Tibial nerve (tissue), 4 donors: ENCODE results near the gene CCDC169.

Experiments used
- CTCF ChIP-seq, 5 experiments: fragments of 200-600 bp in 3 of 5; fragments of 450-650 bp in 2 of 5; sonication (generic) in 3 of 5; IDR thresholded peaks; one replicate each; pipeline ENCODE4 v1.5.1; 2016 to 2019; ENCODE audit warnings: antibody characterized with exemption in 5 of 5, mild to moderate bottlenecking in 3 of 5, moderate library complexity in 2 of 5
- EP300 ChIP-seq, 2 donors: sonication (generic); formaldehyde crosslinking; IDR thresholded peaks; one replicate each; pipeline ENCODE4 v1.6.1; 2017; ENCODE audit warnings: antibody characterized with exemption in 2 of 2, mild to moderate bottlenecking in 1 of 2

DNA sequence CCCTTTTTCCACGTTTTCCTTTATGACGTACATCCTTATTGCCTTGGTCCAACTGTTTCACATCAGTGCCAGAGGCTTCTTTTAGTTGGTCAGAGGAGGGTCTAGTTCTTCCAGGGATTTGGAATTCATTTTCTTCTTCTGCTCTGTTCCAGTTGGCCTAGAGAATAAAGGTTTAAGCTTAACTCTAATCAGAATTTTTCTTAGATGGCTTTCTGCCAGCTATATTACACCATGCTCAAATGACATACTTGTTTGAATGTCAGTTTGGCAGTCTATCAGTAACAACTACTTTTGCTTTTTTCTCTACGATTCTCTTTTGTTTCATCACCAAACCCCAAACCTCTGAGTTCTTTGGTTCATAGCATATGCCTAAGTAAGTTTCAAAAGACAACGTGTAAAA is 31.7 kb upstream of the CCDC169 start:
- no peak for TF ChIP-seq CTCF (IDR thresholded peaks at IDR 0.05)
- no peak for TF ChIP-seq EP300 (IDR thresholded peaks at IDR 0.05)
